ENCODE results near the gene EPHB1.

DNA sequence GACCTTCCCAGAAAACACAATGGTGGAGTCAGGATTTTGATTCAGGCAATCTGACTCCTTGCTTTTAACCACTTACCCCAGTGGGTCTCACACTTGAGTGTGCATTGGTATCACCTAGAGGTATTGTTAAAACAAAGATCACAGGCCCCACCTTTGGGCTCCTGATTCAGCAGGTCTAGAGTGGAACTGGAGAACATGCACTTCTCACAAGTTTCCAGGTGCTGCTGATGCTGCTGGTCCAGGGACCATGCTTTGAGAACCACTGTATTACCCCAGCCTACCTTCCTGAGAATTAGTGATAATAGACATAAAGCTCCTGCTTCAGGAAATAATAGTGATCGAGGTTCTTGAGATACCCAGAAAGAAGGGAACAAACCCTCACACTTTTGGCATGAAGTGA, 466.9 kb downstream of the EPHB1 start:
- TF ChIP-seq, protein P1, sequence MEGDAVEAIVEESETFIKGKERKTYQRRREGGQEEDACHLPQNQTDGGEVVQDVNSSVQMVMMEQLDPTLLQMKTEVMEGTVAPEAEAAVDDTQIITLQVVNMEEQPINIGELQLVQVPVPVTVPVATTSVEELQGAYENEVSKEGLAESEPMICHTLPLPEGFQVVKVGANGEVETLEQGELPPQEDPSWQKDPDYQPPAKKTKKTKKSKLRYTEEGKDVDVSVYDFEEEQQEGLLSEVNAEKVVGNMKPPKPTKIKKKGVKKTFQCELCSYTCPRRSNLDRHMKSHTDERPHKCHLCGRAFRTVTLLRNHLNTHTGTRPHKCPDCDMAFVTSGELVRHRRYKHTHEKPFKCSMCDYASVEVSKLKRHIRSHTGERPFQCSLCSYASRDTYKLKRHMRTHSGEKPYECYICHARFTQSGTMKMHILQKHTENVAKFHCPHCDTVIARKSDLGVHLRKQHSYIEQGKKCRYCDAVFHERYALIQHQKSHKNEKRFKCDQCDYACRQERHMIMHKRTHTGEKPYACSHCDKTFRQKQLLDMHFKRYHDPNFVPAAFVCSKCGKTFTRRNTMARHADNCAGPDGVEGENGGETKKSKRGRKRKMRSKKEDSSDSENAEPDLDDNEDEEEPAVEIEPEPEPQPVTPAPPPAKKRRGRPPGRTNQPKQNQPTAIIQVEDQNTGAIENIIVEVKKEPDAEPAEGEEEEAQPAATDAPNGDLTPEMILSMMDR (IDR thresholded peaks at IDR 0.05; ENCODE audit: low read length) = no peak
- TF ChIP-seq EZH2 (IDR thresholded peaks at IDR 0.05; ENCODE audit: borderline replicate concordance, low read length) = no peak
